Caco-2 (cell line): Measurements from ENCODE around the gene ACP7. TPM values are rescaled to one million over a fixed set of nuclear protein-coding genes. Genes with fewer than 3 reads are reported as not detected.

Experiments used
- BruUV-seq: library from RNA; stranded (reverse); fragments of 400-500 nt; replicated peaks from 2 replicates; lab custom pipeline; 2021; lab: Mats Ljungman, UMichigan
- CTCF ChIA-PET: fragments of 300-600 bp; sonication (Branson Sonifier 250); formaldehyde crosslinking; loops from one replicate; lab custom pipeline; 2022; ENCODE audit warnings: antibody characterized with exemption; lab: Charles Lee
- POLR2A ChIA-PET: fragments of 300-600 bp; sonication (Branson Sonifier 250); formaldehyde crosslinking; loops from one replicate; lab custom pipeline; 2022; ENCODE audit warnings: antibody characterized with exemption; lab: Charles Lee
- DNase-seq, 2 experiments: peaks; one replicate each; pipeline versions ENCODE4 v3.0.0 to v3.0.0-alpha.2; 2020 to 2022
- H3K27me3 ChIP-seq: replicated peaks from 2 replicates; pipeline ENCODE4 v1.6.0; 2011; ENCODE audit warnings: low read length; ENCODE audit not compliant: control insufficient read depth, insufficient read depth
- H3K36me3 ChIP-seq: 2 replicates; pipeline ENCODE4 v1.5.1; 2011; ENCODE audit warnings: low read length; ENCODE audit not compliant: control insufficient read depth, insufficient read depth
- H3K4me1 ChIP-seq: fragments of 250-450 bp; sonication (Bioruptor Pico); 2 replicates; pipeline ENCODE4 v1.5.1; 2020; ENCODE audit warnings: mild to moderate bottlenecking
- H3K4me3 ChIP-seq: 2 replicates; pipeline ENCODE4 v1.5.1; 2011; ENCODE audit warnings: low read depth, mild to moderate bottlenecking, control low read depth, low read length
- H3K9me3 ChIP-seq: fragments of 250-450 bp; sonication (Bioruptor Pico); 2 replicates; pipeline ENCODE4 v1.5.1; 2020; ENCODE audit warnings: mild to moderate bottlenecking, moderate library complexity
- H3K27ac Mint-ChIP-seq: one replicate; pipeline ENCODE4 v1.8.0; 2022; ENCODE audit warnings: mixed read lengths; ENCODE audit not compliant: unreplicated experiment
- H3K27me3 Mint-ChIP-seq: one replicate; pipeline ENCODE4 v1.8.0; 2022; ENCODE audit warnings: mixed read lengths; ENCODE audit not compliant: insufficient read depth, unreplicated experiment
- H3K36me3 Mint-ChIP-seq: one replicate; pipeline ENCODE4 v1.8.0; 2022; ENCODE audit warnings: mild to moderate bottlenecking, mixed read lengths; ENCODE audit not compliant: insufficient read depth, unreplicated experiment
- H3K4me1 Mint-ChIP-seq: one replicate; pipeline ENCODE4 v1.8.0; 2022; ENCODE audit warnings: low read depth, mixed read lengths; ENCODE audit not compliant: unreplicated experiment
- H3K4me3 Mint-ChIP-seq: one replicate; pipeline ENCODE4 v1.8.0; 2022; ENCODE audit warnings: mild to moderate bottlenecking, moderate library complexity, mixed read lengths; ENCODE audit not compliant: unreplicated experiment
- H3K9me3 Mint-ChIP-seq: one replicate; pipeline ENCODE4 v1.8.0; 2022; ENCODE audit warnings: mixed read lengths; ENCODE audit not compliant: unreplicated experiment
- intact Hi-C: fragments of 100-400 bp; cut with micrococcal nuclease; formaldehyde crosslinking; loops from one replicate; pipeline ENCODE4 v1.10.0; 2022; ENCODE audit not compliant: unreplicated experiment
- total RNA-seq: library from RNA; stranded (reverse); gene quantifications from 2 replicates; pipeline ENCODE4 v1.2.3, GENCODE V29; 2022
- TF ChIP-seq, protein P1 (sequence below), 2 experiments: fragments of 200-600 bp in 1 of 2; IDR thresholded peaks; 1 replicate in 1 of 2; 2 replicates in 1 of 2; pipeline versions ENCODE4 v1.5.1 to v1.8.0; 2011 to 2022; ENCODE audit warnings: antibody characterized with exemption in 1 of 2, control low read depth in 1 of 2, inconsistent platforms in 1 of 2, low read depth in 1 of 2, low read length in 1 of 2, mild to moderate bottlenecking in 1 of 2, moderate library complexity in 1 of 2; ENCODE audit not compliant: insufficient read depth in 1 of 2, severe bottlenecking in 1 of 2, unreplicated experiment in 1 of 2

The ACP7 gene
- total RNA-seq, 1 experiment from 2014 or later = 0.45 TPM

DNA sequence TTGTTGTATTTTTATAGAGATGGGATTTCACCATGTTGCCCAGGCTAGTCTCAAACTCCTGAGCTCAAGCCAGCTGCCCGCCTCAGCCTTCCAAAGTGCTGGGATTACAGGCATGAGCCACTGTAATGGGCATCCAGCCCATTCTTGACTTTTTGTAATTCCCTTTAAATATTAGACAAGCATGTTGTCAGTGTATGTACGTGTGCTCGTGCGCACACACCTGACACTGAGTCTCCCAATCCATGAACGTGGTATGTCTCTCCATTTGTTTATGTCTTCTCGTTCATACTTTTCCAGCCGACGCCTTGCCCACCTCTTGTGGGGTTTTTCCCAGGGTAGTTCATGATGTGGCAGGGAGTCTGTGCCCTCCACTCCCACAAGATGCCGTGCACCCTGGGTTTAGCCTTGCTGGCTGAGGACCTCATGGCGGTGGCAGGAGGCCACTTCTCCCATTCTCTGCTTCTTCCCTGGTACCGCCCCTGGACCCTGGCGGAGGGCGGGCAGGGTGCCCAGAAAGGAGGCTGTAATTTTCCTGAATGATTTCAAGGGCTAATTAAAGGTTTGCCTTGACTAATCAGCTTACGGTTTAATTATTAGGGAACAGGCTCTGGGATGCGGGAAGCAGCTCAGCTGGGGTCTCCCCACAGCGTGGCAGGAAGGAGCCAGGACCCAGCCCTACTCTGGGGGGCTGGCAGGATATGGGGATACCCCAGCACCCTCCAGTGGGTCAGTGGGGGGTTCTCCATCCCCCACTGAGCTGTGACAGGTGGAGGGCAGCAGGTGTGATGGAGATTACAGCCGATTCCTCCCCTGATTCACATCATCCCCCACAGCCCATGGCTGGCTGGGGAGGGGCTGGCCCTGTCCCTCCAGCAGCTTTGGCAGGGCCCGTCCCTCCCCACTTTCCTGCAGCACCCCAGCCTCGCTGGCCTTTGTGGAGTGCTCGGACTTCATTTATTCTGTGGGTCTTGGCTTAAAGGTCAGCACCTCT lies 54.3 kb downstream of the ACP7 start:
- TF ChIP-seq, protein P1, sequence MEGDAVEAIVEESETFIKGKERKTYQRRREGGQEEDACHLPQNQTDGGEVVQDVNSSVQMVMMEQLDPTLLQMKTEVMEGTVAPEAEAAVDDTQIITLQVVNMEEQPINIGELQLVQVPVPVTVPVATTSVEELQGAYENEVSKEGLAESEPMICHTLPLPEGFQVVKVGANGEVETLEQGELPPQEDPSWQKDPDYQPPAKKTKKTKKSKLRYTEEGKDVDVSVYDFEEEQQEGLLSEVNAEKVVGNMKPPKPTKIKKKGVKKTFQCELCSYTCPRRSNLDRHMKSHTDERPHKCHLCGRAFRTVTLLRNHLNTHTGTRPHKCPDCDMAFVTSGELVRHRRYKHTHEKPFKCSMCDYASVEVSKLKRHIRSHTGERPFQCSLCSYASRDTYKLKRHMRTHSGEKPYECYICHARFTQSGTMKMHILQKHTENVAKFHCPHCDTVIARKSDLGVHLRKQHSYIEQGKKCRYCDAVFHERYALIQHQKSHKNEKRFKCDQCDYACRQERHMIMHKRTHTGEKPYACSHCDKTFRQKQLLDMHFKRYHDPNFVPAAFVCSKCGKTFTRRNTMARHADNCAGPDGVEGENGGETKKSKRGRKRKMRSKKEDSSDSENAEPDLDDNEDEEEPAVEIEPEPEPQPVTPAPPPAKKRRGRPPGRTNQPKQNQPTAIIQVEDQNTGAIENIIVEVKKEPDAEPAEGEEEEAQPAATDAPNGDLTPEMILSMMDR (IDR thresholded peaks at IDR 0.05; ENCODE audit: insufficient read depth in 1 of 2, low read depth in 1 of 2, low read length in 1 of 2, severe bottlenecking in 1 of 2, unreplicated experiment in 1 of 2) = no peak
- Histone ChIP-seq H3K4me3 (no peak overlapping the region), H3K36me3 (no peaks in the 10 kb centered on the region; the same call in none of the 2 replicates), H3K27me3 (no peaks in the 10 kb centered on the region), H3K4me1 (peaks cover 71% of the 10 kb centered on the region), H3K9me3 (peaks cover 4% of the 10 kb centered on the region; the same call in 1 of the 2 replicates)
- ChIA-PET POLR2A (interaction anchor here (0.6 kb wide), 1 partner anchor 895 kb away, joined by 3 read pairs; no protein-coding TSS in a partner anchor), CTCF (interaction anchor here (0.8 kb wide), 1 partner anchor 204 kb away, joined by 3 read pairs; the partner anchor contains the start of gene SAMD4B)
- Mint-ChIP-seq H3K27me3 (no peaks in the 10 kb centered on the region), H3K9me3 (no peaks in the 10 kb centered on the region), H3K4me3 (peak overlapping the region; percentile 57), H3K36me3 (peaks cover 66% of the 10 kb centered on the region), H3K27ac (peak overlapping the region; percentile 91), H3K4me1 (peaks cover 69% of the 10 kb centered on the region)
- intact Hi-C loops = loop anchor here (1.0 kb wide), 1 partner anchor 12 kb away; no protein-coding TSS in a partner anchor
- BruUV-seq = TSS peak; percentile 77
- DNase-seq = no peak

DNA sequence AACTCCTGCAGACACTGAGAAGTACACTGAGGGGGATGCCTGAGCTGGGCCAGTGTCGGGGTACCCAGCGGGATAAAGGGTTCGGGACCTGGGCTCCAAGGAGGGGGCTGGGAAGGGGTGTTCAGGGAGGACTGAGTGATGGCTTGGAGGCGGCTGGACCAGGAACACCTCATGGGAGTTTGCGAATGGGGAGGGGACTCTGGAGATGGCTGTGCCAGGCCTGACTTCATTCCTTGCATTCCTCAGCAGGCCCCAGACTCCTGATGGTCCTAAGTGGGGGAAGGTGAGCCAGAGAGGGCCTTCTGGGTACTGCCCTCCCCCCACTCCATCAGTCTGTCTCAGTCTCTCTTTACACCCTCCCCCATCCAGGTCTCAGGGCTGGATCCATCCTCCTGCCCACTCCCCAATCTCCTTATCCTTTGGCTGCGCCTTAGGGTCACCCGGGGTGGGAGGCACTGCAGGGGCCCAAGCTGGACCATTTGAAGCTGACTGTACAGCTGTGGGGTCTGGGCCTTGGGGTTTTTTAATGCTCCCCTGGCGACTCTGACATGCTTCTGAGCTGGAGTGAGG lies 55.2 kb downstream of the ACP7 start:
- Histone ChIP-seq H3K4me1 (peaks cover 80% of the 10 kb centered on the region), H3K27me3 (no peaks in the 10 kb centered on the region), H3K36me3 (no peaks in the 10 kb centered on the region), H3K4me3 (no peak overlapping the region), H3K9me3 (peaks cover 4% of the 10 kb centered on the region; the same call in 1 of the 2 replicates)
- Mint-ChIP-seq H3K4me3 (peak overlapping the region; percentile 57), H3K36me3 (peaks cover 69% of the 10 kb centered on the region), H3K27ac (peak overlapping the region; percentile 91), H3K27me3 (no peaks in the 10 kb centered on the region), H3K9me3 (no peaks in the 10 kb centered on the region), H3K4me1 (peaks cover 72% of the 10 kb centered on the region)
- TF ChIP-seq, protein P1 (IDR thresholded peaks at IDR 0.05; ENCODE audit: insufficient read depth in 1 of 2, low read depth in 1 of 2, low read length in 1 of 2, severe bottlenecking in 1 of 2, unreplicated experiment in 1 of 2) = no peak
- no TSS peak for BruUV-seq
- ChIA-PET POLR2A (interaction anchor here (0.6 to 0.7 kb wide), 2 partner anchors 164 to 894 kb away, joined by 3 read pairs; no protein-coding TSS in a partner anchor), CTCF (interaction anchor here (0.8 to 1.0 kb wide), 2 partner anchors 184 to 203 kb away, joined by 3 to 6 read pairs; partner anchors contain the start of gene SAMD4B)
- intact Hi-C loops = loop anchor here (1.0 kb wide), 1 partner anchor 13 kb away; no protein-coding TSS in a partner anchor
- DNase-seq = peak; percentile 84 to 90
